ENCODE data around the gene APEH.

DNA sequence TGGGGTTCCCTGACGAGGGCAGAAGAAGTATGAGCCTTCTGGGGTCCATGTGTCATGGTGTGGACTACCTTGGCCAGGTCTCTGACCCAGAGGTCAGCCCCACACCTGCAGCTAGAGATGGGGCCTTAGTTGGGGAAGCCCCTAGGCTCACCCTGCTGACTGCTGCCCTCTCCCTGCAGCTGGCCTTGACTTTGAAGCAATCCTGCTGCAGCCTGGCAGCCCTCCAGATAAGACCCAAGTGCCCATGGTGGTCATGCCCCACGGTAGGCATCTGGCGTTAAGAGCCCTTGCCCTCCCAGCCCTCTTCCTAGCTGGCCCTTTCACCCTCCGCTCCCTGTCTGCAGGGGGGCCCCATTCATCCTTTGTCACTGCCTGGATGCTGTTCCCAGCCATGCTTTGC, 7.4 kb downstream of the APEH start:
- no peak for TF ChIP-seq EZH2 (IDR thresholded peaks at IDR 0.05; ENCODE audit: low read length, missing control alignments)
- TF ChIP-seq CTCF (conservative IDR thresholded peaks at IDR 0.05 in 1 of 2, IDR thresholded peaks at IDR 0.05 in 1 of 2; ENCODE audit: low read depth in 1 of 2, low read length in 2 of 2), result no peak

All from fibroblast of lung (primary cell).